Raji (cell line): Measurements from ENCODE around the gene RBMS3.

Source experiments
- POLR2A ChIP-seq: IDR thresholded peaks from 2 replicates; pipeline ENCODE4 v1.6.1; 2011; ENCODE audit warnings: low read depth, low read length, control low read depth; ENCODE audit not compliant: insufficient read depth

Gene RBMS3

GRCh38 chr3:29757054-29757777 lies 476.3 kb downstream of the RBMS3 start:
- no peak for TF ChIP-seq POLR2A

GRCh38 chr3:29758108-29758433 lies 477.2 kb downstream of the RBMS3 start:
- no peak for TF ChIP-seq POLR2A

- no peak for TF ChIP-seq POLR2A
These were observed 477.8 kb downstream of the RBMS3 start for GRCh38 chr3:29758434-29759322.

- TF ChIP-seq POLR2A, result no peak
These were observed 478.7 kb downstream of the RBMS3 start for GRCh38 chr3:29759411-29760225.

- no peak for TF ChIP-seq POLR2A
These were observed 479.4 kb downstream of the RBMS3 start for GRCh38 chr3:29760226-29760685.

- TF ChIP-seq POLR2A, result no peak
These were observed 480.6 kb downstream of the RBMS3 start for GRCh38 chr3:29761517-29761916.

- TF ChIP-seq POLR2A, result no peak
These were observed 482.2 kb downstream of the RBMS3 start for GRCh38 chr3:29763115-29763514.

GRCh38 chr3:29764041-29764440 lies 483.2 kb downstream of the RBMS3 start:
- no peak for TF ChIP-seq POLR2A

- no peak for TF ChIP-seq POLR2A
These were observed 483.9 kb downstream of the RBMS3 start for GRCh38 chr3:29764603-29765254.

- no peak for TF ChIP-seq POLR2A
These were observed 490.7 kb downstream of the RBMS3 start for GRCh38 chr3:29771602-29772001.

- TF ChIP-seq POLR2A, result no peak
These were observed 491.6 kb downstream of the RBMS3 start for GRCh38 chr3:29772436-29772835.

- TF ChIP-seq POLR2A, result no peak
These were observed 492.6 kb downstream of the RBMS3 start for GRCh38 chr3:29773481-29773880.

- no peak for TF ChIP-seq POLR2A
These were observed 494.5 kb downstream of the RBMS3 start for GRCh38 chr3:29775340-29775739.

GRCh38 chr3:29777869-29778268 lies 497.0 kb downstream of the RBMS3 start:
- no peak for TF ChIP-seq POLR2A

GRCh38 chr3:29789686-29790085 lies 508.8 kb downstream of the RBMS3 start:
- TF ChIP-seq POLR2A, result no peak
